Hypothalamus (tissue), 51 donors: Measurements from ENCODE around the gene TESK2.
"Not testable (repeated sequence)": the region's sequence is repeated elsewhere in the genome, so short reads cannot be mapped to it uniquely, and the experiment has no call there.

ENCODE experiments used
- DNase-seq, 51 donors: peaks; one replicate each; lab custom pipeline; 2025; lab: John Stamatoyannopoulos, UW

The TESK2 gene

DNA sequence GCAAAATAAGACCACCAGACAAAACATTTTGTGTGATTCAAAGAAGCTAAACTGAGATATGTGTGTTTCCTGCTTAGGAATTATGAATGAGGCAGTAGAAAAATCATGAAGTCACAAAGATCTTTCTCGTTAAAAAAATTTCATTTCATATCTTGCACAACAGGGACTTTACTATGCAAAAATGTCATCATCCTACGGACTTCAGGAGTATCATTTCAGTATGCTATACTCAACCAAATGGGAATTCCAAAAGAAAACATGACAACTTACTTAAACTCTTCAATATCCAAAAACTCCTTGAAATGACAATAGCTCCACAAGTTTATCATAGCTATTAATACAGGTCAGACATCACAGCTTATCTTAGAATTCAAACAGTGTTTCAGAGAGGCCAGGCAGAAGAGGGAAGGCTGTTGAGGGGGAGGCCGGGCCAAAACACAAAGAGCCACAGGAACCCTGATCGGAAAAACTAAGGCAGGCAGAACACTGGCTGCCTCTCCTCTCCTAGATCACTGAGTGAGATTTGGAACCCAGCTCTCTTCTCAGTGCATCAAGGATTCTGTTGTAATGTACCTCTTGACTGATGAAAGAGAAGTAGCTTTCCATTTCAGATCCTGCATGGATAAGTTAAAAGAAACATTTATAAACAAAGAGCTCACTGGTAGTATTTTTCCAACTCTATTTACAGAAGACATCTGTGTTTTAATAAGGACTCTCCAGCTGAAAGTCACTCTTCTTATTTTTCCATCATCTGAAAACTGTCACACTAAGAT is 66.9 kb downstream of the TESK2 start:
- DNase-seq, result no peak

DNA sequence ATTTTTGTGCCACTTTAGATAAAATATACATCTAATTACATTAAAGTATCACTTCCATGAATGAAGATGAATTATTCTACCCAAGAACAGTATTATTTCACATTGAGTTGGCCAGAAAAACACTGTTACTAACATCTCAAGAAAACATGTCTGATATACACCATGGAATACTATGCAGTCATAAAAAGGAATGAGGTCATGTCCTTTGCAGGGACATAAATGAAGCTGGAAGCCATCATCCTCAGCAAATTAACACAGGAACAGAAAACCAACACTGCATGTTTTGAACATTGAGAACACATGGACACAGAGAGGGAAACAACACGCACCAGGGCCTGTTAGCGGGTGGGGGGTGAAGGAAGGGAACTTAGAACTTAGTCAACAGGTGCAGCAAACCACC is 69.0 kb downstream of the TESK2 start:
- DNase-seq, result no peak

DNA sequence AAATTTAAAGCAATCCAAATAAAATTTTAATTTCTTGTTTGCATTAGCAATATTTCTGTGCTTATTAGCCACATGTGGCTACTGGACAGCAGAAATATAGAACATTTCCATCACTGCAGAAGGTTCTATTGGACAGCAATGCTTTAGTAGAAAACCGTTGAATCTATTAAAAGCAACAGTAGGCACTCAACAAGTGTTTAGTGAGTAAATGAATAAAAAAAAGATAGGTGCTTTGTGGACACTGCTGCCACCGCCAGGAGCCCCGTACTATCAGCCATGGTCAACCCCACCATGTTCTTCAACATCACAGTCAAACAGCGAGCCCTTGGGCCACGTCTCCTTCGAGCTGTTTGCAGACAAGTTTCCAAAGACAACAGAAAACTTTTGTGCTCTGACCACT is 76.2 kb downstream of the TESK2 start:
- DNase-seq, result no peak

DNA sequence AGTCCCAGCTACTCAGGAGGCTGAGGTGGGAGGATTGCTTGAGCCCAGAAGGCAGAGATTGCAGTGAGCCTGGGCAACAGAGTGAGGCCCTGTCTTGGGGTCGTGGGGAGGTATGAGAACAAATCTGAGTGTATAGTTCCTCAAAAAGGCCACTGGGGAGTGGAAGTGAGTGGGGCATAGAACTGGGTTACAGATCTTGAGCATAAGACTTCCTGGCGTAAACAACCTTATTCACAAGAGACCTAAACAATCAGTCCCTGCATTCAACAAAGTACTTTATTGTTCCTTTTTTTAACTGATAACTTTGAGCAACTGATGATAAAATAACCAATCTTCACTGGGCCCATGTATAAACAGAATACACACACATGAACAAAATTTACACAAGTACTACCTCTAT is 78.1 kb downstream of the TESK2 start:
- DNase-seq, result no peak

GRCh38 chr1:45411510-45411899 is 79.5 kb downstream of the TESK2 start:
- no peak for DNase-seq

GRCh38 chr1:45410850-45411509 is 80.0 kb downstream of the TESK2 start:
- no peak for DNase-seq

GRCh38 chr1:45409276-45409675 is 81.7 kb downstream of the TESK2 start:
- DNase-seq, result no peak

- DNase-seq, result no peak
Observed at GRCh38 chr1:45407629-45408287, 83.2 kb downstream of the TESK2 start.

- no peak for DNase-seq
Observed at GRCh38 chr1:45405636-45406035, 85.3 kb downstream of the TESK2 start.

GRCh38 chr1:45403718-45404117 is 87.2 kb downstream of the TESK2 start:
- no peak for DNase-seq

- DNase-seq, result no peak
Observed at GRCh38 chr1:45403298-45403697, 87.7 kb downstream of the TESK2 start.

GRCh38 chr1:45401524-45401923 is 89.4 kb downstream of the TESK2 start:
- DNase-seq, result no peak

- DNase-seq, result no peak
Observed at GRCh38 chr1:45400049-45400448, 90.9 kb downstream of the TESK2 start.

- no peak for DNase-seq
Observed at GRCh38 chr1:45397285-45397684, 93.7 kb downstream of the TESK2 start.

- DNase-seq, result no peak
Observed at GRCh38 chr1:45395582-45395981, 95.4 kb downstream of the TESK2 start.

DNA sequence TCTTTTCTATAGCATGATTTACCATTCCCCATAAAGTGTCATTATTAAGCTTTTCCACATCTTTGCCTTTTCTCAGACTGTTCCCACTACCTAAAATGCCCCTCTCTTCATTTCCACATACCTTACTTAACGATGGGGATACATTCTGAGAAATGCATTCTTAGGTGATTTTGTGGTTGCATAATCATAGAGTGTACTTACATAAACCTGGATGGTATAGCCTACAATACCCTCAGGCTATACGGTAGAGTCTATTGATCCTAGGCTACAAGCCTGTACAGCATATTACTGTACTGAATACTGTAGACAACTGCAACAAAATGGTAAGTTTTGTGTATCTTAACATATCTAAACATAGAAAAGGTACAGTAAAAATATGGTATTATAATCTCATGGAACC is 95.9 kb downstream of the TESK2 start:
- no peak for DNase-seq

DNA sequence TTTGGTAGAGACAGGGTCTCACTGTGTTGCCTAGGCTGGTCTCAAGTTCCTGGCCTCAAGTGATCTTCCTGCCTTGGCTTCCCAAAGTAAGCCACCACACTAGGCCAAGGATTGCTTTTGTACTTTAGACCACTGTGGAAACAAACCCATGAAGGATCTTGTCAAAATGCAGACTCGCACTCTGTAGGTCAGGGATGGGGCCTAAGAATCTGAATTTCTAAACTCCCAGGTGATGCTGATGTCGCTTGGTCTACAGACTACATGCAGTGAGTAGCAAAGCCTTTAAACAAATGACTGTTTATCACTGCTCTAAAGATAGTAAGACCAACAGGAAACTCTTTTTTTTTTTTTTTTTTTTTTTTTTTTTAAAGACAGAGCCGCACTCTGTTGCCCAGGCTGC is 96.6 kb downstream of the TESK2 start:
- DNase-seq, result no peak

DNA sequence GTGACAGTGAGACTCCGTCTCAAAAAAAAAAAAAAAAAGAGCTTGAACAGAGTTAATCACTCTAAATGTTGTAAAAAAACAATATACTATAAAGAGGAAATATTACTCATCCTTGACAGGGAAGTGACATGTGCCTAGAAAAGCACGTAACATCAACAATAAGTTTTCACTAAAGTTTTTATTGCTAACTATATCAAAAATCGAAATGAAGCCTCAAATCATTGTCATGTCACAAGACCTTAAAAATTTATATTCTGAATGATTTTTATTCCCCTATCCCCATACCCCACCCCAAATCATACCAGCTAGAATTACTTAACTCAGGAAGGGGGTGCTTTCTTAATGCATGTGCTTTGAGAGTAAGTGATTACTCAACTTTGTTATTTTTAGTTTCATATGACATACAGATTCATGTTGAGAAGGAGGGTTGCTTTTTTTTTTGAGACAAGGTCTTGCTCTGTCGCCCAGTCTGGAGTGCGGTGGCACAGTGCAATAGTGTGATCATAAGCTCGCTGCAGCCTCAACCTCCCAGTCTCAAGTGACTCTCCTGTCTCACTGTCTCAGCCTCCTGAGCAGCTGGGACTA is 97.2 kb downstream of the TESK2 start:
- no peak for DNase-seq

DNA sequence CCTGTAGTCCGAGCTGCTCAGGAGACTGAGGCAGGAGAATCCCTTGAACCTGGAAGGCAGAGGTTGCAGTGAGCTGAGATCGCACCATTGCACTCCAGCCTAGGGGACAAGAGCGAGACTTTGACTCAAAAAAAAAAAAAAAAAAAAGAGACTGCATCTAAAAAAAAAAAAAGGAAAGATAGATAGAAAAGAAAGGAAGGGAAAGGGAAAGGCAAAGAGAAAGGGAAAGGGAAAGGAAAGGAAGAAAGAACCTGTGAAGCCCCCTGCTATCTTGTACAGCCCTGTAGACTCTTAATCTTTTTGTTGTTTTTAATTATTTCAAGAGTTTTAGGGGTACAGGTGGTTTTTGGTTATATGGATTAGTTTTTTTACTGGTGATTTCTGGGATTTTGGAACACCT is 104.7 kb downstream of the TESK2 start:
- DNase-seq, result no peak

GRCh38 chr1:45385302-45385701 is 105.7 kb downstream of the TESK2 start:
- no peak for DNase-seq

GRCh38 chr1:45384213-45384612 is 106.8 kb downstream of the TESK2 start:
- not testable (repeated sequence) for DNase-seq

GRCh38 chr1:45383191-45383590 is 107.8 kb downstream of the TESK2 start:
- no peak for DNase-seq
